ENCODE results near the gene APRT.

GRCh38 chr16:88800277-88800592 is 11.5 kb downstream of the APRT start:
- no peak for TF ChIP-seq CTCF (IDR thresholded peaks at IDR 0.05)
- no peak for TF ChIP-seq EZH2 (IDR thresholded peaks at IDR 0.05)
- TF ChIP-seq EZH2phosphoT487 (IDR thresholded peaks at IDR 0.05): no peak

Measured in neural progenitor cell (in vitro differentiated cells).